Activated CD4-positive, alpha-beta memory T cell treated with anti-CD3 and anti-CD28 coated beads, Interleukin-2, amount 10 ng/mL, durations not matched to agents 7 days and 5 days (primary cell): ENCODE data around the gene HSF4. TPM values are rescaled to one million over a fixed set of nuclear protein-coding genes. Genes with fewer than 3 reads are reported as not detected.
A peak's percentile ranks its signal among the peaks of the same experiment; 100 is the strongest.

Experiments
- CTCF ChIA-PET: fragments of 350-600 bp; sonication (Branson Sonifier 250); formaldehyde crosslinking; loops from one replicate; lab custom pipeline; 2021; ENCODE audit warnings: antibody characterized with exemption, inconsistent platforms; lab: Charles Lee
- POLR2A ChIA-PET: fragments of 350-600 bp; sonication (Branson Sonifier 250); formaldehyde crosslinking; loops from one replicate; lab custom pipeline; 2021; ENCODE audit warnings: antibody characterized with exemption; lab: Charles Lee
- DNase-seq: peaks from one replicate; pipeline ENCODE4 v3.0.0-alpha.2; 2020
- H3K27ac Mint-ChIP-seq: one replicate; pipeline ENCODE4 v1.8.0; 2021; ENCODE audit warnings: mild to moderate bottlenecking, mixed read lengths
- H3K27me3 Mint-ChIP-seq: one replicate; pipeline ENCODE4 v1.8.0; 2021; ENCODE audit warnings: mixed read lengths
- H3K36me3 Mint-ChIP-seq: one replicate; pipeline ENCODE4 v1.8.0; 2021; ENCODE audit warnings: low read depth, mixed read lengths
- H3K4me1 Mint-ChIP-seq: one replicate; pipeline ENCODE4 v1.8.0; 2021; ENCODE audit warnings: mixed read lengths
- H3K4me3 Mint-ChIP-seq: one replicate; pipeline ENCODE4 v1.8.0; 2021; ENCODE audit warnings: mild to moderate bottlenecking, mixed read lengths
- H3K9me3 Mint-ChIP-seq: one replicate; pipeline ENCODE4 v1.8.0; 2021; ENCODE audit warnings: mixed read lengths
- total RNA-seq, 2 experiments: library from RNA; stranded (reverse); gene quantifications; one replicate each; pipeline ENCODE4 v1.2.3, GENCODE V29; 2021

HSF4 gene
- total RNA-seq, 2 experiments from 2014 or later, result 107 to 110 TPM

GRCh38 chr16:67188798-67189197 is 24.3 kb downstream of the HSF4 start:
- H3K27me3 Mint-ChIP-seq, result peaks cover 8% of the 10 kb centered on the region
- H3K4me3 Mint-ChIP-seq, result no peak overlapping the region
- H3K36me3 Mint-ChIP-seq, result peaks cover 11% of the 10 kb centered on the region
- no peak overlapping the region for H3K27ac Mint-ChIP-seq
- CTCF ChIA-PET, result interaction anchor here (0.7 kb wide), 2 partner anchors 9 to 34 kb away, joined by 3 read pairs; no protein-coding TSS in a partner anchor
- POLR2A ChIA-PET, result interaction anchor here (1.1 kb wide), 1 partner anchor 175 kb away, joined by 3 read pairs; no protein-coding TSS in a partner anchor
- no peak for DNase-seq
- H3K9me3 Mint-ChIP-seq, result no peaks in the 10 kb centered on the region
- peaks cover 39% of the 10 kb centered on the region for H3K4me1 Mint-ChIP-seq

- no peaks in the 10 kb centered on the region for H3K9me3 Mint-ChIP-seq
- H3K27me3 Mint-ChIP-seq, result peaks cover 8% of the 10 kb centered on the region
- DNase-seq, result no peak
- no peak within 1 kb of the TSS for H3K4me3 Mint-ChIP-seq
- ChIA-PET CTCF (interaction anchor here (1.1 kb wide), 1 partner anchor 172 kb away, joined by 4 read pairs; no protein-coding TSS in a partner anchor), POLR2A (no interaction called here)
- no peak within 1 kb of the TSS for H3K27ac Mint-ChIP-seq
- peaks cover 41% of the 10 kb centered on the region for H3K4me1 Mint-ChIP-seq
- H3K36me3 Mint-ChIP-seq, result peaks cover 24% of the 10 kb centered on the region
Observed at GRCh38 chr16:67190041-67190440, 25.5 kb downstream of the HSF4 start, which contains the start of gene EXOC3L1. EXOC3L1 (minus strand) TSS chr16:67190136; CDS start chr16:67189676, 460 bp downstream.

- Mint-ChIP-seq H3K4me3 (no peak overlapping the region), H3K27me3 (peaks cover under 1% of the 10 kb centered on the region), H3K36me3 (peaks cover 30% of the 10 kb centered on the region), H3K27ac (no peak overlapping the region), H3K4me1 (peaks cover 41% of the 10 kb centered on the region), H3K9me3 (no peaks in the 10 kb centered on the region)
- CTCF ChIA-PET, result no interaction called here
- POLR2A ChIA-PET, result no interaction called here
- no peak for DNase-seq
Observed at GRCh38 chr16:67190448-67191399, 26.2 kb downstream of the HSF4 start.

- Mint-ChIP-seq H3K36me3 (peaks cover 38% of the 10 kb centered on the region), H3K27me3 (no peaks in the 10 kb centered on the region), H3K27ac (peak overlapping the region; percentile 72), H3K9me3 (no peaks in the 10 kb centered on the region), H3K4me3 (peak overlapping the region; percentile 86), H3K4me1 (peaks cover 46% of the 10 kb centered on the region)
- no peak for DNase-seq
- CTCF ChIA-PET, result interaction anchor here (0.9 to 1.6 kb wide), 5 partner anchors 28 to 237 kb away, joined by 3 to 5 read pairs (median 4); no protein-coding TSS in a partner anchor
- POLR2A ChIA-PET, result interaction anchor here (1.2 to 2.2 kb wide), 5 partner anchors 11 to 40 kb away, joined by 3 to 14 read pairs (median 3); partner anchors contain the start of genes B3GNT9 and TMEM208
Observed at GRCh38 chr16:67191411-67191994, 27.0 kb downstream of the HSF4 start.

GRCh38 chr16:67191995-67192681 is 27.6 kb downstream of the HSF4 start, which contains the start of gene E2F4:
E2F4 (plus strand) TSS chr16:67192155; CDS start chr16:67192228, 73 bp downstream.
- Mint-ChIP-seq H3K27me3 (no peaks in the 10 kb centered on the region), H3K9me3 (no peaks in the 10 kb centered on the region), H3K36me3 (peaks cover 44% of the 10 kb centered on the region), H3K4me1 (peaks cover 50% of the 10 kb centered on the region), H3K27ac (peak within 1 kb of the TSS; percentile 83), H3K4me3 (peak within 1 kb of the TSS; percentile 86)
- ChIA-PET POLR2A (interaction anchor here (0.9 to 3.1 kb wide), 17 partner anchors 10 to 217 kb away, joined by 3 to 18 read pairs (median 5); partner anchors contain the start of genes B3GNT9, FBXL8, PHAF1 and TMEM208), CTCF (interaction anchor here (0.9 to 2.2 kb wide), 14 partner anchors 17 to 245 kb away, joined by 3 to 7 read pairs (median 4); partner anchors contain the start of genes FBXL8, TMEM208 and TRADD)
- peak; percentile 91 for DNase-seq

GRCh38 chr16:67192781-67193361 is 28.3 kb downstream of the HSF4 start:
- peaks cover 49% of the 10 kb centered on the region for H3K36me3 Mint-ChIP-seq
- POLR2A ChIA-PET, result interaction anchor here (0.9 to 3.1 kb wide), 18 partner anchors 9 to 218 kb away, joined by 3 to 18 read pairs (median 5); partner anchors contain the start of genes B3GNT9, FBXL8, PHAF1 and TMEM208

GRCh38 chr16:67193536-67193935 is 29.0 kb downstream of the HSF4 start:
- no peak for DNase-seq
- Mint-ChIP-seq H3K4me3 (peak overlapping the region; percentile 86), H3K9me3 (no peaks in the 10 kb centered on the region), H3K36me3 (peaks cover 55% of the 10 kb centered on the region), H3K27me3 (no peaks in the 10 kb centered on the region), H3K27ac (peak overlapping the region; percentile 83), H3K4me1 (peaks cover 53% of the 10 kb centered on the region)
- ChIA-PET CTCF (interaction anchor here (0.6 to 2.2 kb wide), 9 partner anchors 18 to 246 kb away, joined by 3 to 7 read pairs (median 5); partner anchors contain the start of genes FBXL8, TMEM208 and TRADD), POLR2A (interaction anchor here (1.0 to 3.1 kb wide), 12 partner anchors 16 to 218 kb away, joined by 4 to 18 read pairs (median 7); partner anchors contain the start of genes FBXL8, TMEM208 and TRADD)

More at GRCh38 chr16:67192781-67193361, 28.3 kb downstream of the HSF4 start:
- H3K27ac Mint-ChIP-seq, result peak overlapping the region; percentile 83
- peaks cover 50% of the 10 kb centered on the region for H3K4me1 Mint-ChIP-seq
- peak overlapping the region; percentile 86 for H3K4me3 Mint-ChIP-seq
- CTCF ChIA-PET, result interaction anchor here (0.9 to 2.2 kb wide), 15 partner anchors 18 to 245 kb away, joined by 3 to 7 read pairs (median 4); partner anchors contain the start of genes FBXL8, TMEM208 and TRADD
- H3K9me3 Mint-ChIP-seq, result no peaks in the 10 kb centered on the region
- peak; percentile 57 for DNase-seq
- no peaks in the 10 kb centered on the region for H3K27me3 Mint-ChIP-seq

- POLR2A ChIA-PET, result interaction anchor here (1.4 to 3.1 kb wide), 3 partner anchors 15 to 34 kb away, joined by 5 to 16 read pairs (median 14); partner anchors contain the start of genes FBXL8, TMEM208 and TRADD
- Mint-ChIP-seq H3K27ac (peak overlapping the region; percentile 83), H3K27me3 (no peaks in the 10 kb centered on the region), H3K4me1 (peaks cover 53% of the 10 kb centered on the region), H3K36me3 (peaks cover 56% of the 10 kb centered on the region), H3K9me3 (no peaks in the 10 kb centered on the region), H3K4me3 (peak overlapping the region; percentile 86)
- CTCF ChIA-PET, result interaction anchor here (0.6 to 2.2 kb wide), 4 partner anchors 24 to 108 kb away, joined by 3 to 5 read pairs (median 4); no protein-coding TSS in a partner anchor
- no peak for DNase-seq
Observed at GRCh38 chr16:67194260-67194659, 29.7 kb downstream of the HSF4 start.

- Mint-ChIP-seq H3K27ac (peak overlapping the region; percentile 21), H3K4me3 (no peak overlapping the region), H3K4me1 (peaks cover 53% of the 10 kb centered on the region), H3K9me3 (no peaks in the 10 kb centered on the region), H3K27me3 (no peaks in the 10 kb centered on the region), H3K36me3 (peaks cover 62% of the 10 kb centered on the region)
- CTCF ChIA-PET, result no interaction called here
- no peak for DNase-seq
- POLR2A ChIA-PET, result interaction anchor here (1.2 kb wide), 1 partner anchor 35 kb away, joined by 3 read pairs; no protein-coding TSS in a partner anchor
Observed at GRCh38 chr16:67195676-67196075, 31.1 kb downstream of the HSF4 start.

GRCh38 chr16:67196881-67197280 is 32.3 kb downstream of the HSF4 start:
- Mint-ChIP-seq H3K27ac (no peak overlapping the region), H3K27me3 (no peaks in the 10 kb centered on the region), H3K4me3 (no peak overlapping the region), H3K4me1 (peaks cover 46% of the 10 kb centered on the region), H3K9me3 (no peaks in the 10 kb centered on the region), H3K36me3 (peaks cover 65% of the 10 kb centered on the region)
- no peak for DNase-seq
- CTCF ChIA-PET, result interaction anchor here (1.2 to 2.8 kb wide), 4 partner anchors 11 to 81 kb away, joined by 3 to 12 read pairs (median 7); partner anchors contain the start of gene TMEM208
- POLR2A ChIA-PET, result interaction anchor here (1.1 to 1.6 kb wide), 3 partner anchors 9 to 48 kb away, joined by 3 to 8 read pairs (median 3); partner anchors contain the start of gene TMEM208

- H3K27me3 Mint-ChIP-seq, result no peaks in the 10 kb centered on the region
- ChIA-PET CTCF (interaction anchor here (0.6 to 2.8 kb wide), 16 partner anchors 9 to 574 kb away, joined by 3 to 12 read pairs (median 4); partner anchors contain the start of genes FHOD1, SLC9A5 and TMEM208), POLR2A (interaction anchor here (0.7 to 1.7 kb wide), 8 partner anchors 8 to 284 kb away, joined by 3 to 8 read pairs (median 4); partner anchors contain the start of genes ATP6V0D1, FBXL8, TMEM208 and TRADD)
- peaks cover 41% of the 10 kb centered on the region for H3K4me1 Mint-ChIP-seq
- no peak overlapping the region for H3K27ac Mint-ChIP-seq
- H3K9me3 Mint-ChIP-seq, result no peaks in the 10 kb centered on the region
- H3K4me3 Mint-ChIP-seq, result no peak overlapping the region
- DNase-seq, result no peak
- H3K36me3 Mint-ChIP-seq, result peaks cover 65% of the 10 kb centered on the region
Observed at GRCh38 chr16:67197704-67198103, 33.2 kb downstream of the HSF4 start.
